WI38 (cell line): ENCODE results near the gene STYK1.

ENCODE experiments used
- H3K4me3 ChIP-seq: 2 replicates; pipeline ENCODE4 v1.5.1; 2011; ENCODE audit warnings: low read depth, mild to moderate bottlenecking, control low read depth, low read length
- TF ChIP-seq, protein P1 (sequence below): IDR thresholded peaks from 2 replicates; pipeline ENCODE4 v1.5.1; 2012; ENCODE audit warnings: low read depth, mild to moderate bottlenecking, control low read depth, low read length

The STYK1 gene

DNA sequence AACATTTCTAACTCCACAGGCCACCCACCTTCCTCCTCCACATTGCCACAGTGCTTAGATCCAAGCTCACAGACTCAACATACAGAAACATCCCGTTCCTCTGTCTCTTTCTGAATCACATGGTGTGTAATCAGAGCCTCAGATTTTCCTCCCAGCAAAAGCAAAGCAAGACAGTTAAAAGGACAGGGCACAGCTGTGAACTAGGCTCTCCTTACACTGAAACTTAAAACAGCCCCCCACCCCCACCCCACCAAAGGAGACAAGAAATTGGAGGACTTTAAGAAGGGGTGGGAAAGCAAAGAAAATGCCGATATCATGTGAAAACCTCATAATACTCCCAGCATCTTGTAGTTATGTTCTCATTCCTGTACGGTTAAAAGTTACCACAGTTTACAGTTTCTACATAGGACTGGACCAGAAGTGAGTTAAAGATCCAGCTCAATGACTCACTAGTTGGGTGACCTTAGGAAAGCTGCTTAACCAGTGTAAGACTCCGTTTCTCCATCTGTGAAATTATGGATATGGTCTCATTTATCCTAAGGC lies 44.5 kb upstream of the STYK1 start:
- TF ChIP-seq, protein P1, sequence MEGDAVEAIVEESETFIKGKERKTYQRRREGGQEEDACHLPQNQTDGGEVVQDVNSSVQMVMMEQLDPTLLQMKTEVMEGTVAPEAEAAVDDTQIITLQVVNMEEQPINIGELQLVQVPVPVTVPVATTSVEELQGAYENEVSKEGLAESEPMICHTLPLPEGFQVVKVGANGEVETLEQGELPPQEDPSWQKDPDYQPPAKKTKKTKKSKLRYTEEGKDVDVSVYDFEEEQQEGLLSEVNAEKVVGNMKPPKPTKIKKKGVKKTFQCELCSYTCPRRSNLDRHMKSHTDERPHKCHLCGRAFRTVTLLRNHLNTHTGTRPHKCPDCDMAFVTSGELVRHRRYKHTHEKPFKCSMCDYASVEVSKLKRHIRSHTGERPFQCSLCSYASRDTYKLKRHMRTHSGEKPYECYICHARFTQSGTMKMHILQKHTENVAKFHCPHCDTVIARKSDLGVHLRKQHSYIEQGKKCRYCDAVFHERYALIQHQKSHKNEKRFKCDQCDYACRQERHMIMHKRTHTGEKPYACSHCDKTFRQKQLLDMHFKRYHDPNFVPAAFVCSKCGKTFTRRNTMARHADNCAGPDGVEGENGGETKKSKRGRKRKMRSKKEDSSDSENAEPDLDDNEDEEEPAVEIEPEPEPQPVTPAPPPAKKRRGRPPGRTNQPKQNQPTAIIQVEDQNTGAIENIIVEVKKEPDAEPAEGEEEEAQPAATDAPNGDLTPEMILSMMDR: no peak
- H3K4me3 ChIP-seq: peak overlapping the region; percentile 49

DNA sequence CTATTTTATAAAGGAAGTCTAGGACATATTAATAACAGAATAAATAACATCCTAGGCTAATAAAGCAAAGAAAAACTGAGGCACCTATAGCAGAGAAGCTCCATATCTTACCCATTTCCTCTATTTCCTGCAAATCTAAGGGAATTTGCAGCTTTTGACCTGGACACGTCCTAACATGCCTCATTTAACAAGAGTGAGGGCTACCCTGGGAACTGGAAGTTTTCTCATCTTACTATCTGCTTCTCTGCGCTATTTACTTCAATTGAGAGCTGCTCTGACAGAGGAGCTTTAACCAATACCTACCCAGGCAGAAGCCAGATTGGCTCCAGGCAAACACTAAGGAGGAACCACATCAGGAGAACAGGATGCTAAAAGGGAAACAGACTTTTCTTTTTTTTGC lies 43.6 kb upstream of the STYK1 start:
- peak overlapping the region; percentile 32 for H3K4me3 ChIP-seq
- TF ChIP-seq, protein P1: no peak

DNA sequence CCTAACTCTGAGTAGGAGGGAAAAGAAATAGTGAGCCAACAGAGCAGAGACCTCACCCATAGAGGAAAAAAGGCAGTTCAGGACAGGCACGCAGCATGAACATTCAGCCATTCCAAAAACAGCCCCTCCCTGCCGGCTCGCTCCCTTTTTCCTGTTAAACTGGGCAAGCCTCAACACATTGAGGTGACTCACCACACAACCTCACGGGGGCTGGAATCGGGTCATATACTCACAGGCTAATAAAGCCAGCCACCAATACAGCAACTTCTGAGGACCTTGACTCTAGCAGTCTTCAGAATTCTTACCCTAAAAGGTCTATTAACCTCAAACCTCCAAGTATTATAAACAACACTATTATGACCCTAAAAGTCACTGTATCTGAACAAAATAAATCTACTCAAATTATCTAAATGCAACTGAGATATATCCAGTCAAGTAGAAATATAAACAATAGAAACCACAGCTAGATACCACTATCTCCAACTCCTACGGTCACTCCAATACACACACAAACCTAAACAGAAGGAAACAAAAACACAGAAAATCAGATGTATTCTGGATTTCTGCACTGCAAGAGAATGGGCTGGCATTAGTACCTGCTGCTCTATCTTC lies 43.0 kb upstream of the STYK1 start:
- TF ChIP-seq, protein P1: no peak
- H3K4me3 ChIP-seq: peak overlapping the region; percentile 44

DNA sequence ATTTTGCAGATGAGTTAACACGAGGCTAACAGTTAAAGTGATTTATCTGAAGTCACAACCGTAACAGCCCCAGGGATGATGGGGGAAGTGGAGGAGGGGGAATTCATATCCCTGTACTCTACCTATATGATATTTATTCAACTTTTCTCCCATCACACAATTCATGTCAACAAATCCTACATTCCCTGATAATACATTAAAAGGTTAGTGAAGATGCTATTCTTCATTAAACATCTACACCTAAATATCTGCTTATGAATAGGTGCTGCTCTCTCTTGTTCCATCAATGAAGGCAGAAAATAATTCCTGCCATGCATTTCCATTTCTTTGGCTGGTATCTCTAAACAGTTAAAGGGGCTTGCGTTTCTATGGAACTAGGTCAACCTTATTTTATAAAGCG lies 42.4 kb upstream of the STYK1 start:
- TF ChIP-seq, protein P1: no peak
- H3K4me3 ChIP-seq: peak overlapping the region; percentile 44

DNA sequence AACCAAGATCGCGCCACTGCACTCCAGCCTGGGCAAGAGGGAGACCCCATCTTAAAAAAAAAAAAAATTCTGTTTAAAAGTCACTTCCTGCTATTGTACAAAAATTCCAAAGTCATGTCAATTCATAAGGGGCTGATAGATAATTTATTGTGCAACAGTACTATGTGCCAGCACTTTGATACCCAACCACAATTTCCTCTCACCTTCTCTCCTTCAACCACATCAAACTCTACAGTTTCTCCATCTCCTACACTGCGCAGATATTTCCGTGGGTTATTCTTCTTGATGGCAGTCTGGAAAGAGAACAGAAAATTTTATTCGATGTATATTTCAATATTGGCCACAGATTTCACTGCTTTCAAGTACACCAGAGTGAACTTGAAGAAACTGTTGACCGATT lies 41.6 kb upstream of the STYK1 start:
- H3K4me3 ChIP-seq: no peak overlapping the region
- TF ChIP-seq, protein P1: no peak

DNA sequence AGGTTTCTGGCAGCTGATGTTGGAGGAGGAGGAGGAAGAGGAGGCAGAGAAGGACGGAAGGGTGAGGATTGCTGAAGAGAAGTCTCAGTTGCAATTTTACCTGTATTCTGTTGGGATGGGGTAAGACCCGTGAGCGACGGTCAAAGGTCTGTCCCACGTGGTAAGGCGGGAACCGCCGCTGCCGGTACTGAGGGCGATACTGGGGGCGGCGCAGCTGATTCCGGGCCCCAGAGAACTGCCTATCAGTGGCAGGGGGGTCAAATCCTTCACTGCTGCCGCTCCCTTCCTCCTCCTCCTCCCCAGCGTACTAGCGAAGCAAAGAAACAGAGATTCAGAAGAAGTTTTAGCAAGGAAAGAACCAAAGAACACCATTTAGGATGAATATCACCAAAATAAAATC lies 36.0 kb upstream of the STYK1 start:
- TF ChIP-seq, protein P1: no peak
- H3K4me3 ChIP-seq: no peak overlapping the region

DNA sequence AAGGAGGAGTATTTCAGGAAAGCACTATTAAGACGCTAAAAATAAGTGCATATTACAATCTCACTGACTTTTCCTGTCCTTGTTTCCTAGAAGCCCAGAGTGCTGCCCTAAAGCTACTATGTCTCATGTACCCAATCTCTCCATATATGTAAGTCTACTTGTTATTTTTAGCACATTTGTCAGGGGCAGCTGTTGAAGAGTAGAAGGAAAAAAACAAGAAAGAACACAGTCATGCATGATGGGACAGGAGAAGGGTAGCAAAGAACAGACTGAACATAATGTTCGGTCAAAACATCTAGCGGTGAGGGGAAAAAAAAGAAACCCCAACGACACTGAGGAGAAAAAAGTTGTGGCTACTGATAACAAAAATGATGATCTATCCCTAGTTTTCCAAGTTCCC lies 35.0 kb upstream of the STYK1 start:
- H3K4me3 ChIP-seq: no peak overlapping the region
- TF ChIP-seq, protein P1: no peak
